Measurements from ENCODE around the gene GYPB.
"Not testable (repeated sequence)": the region's sequence is repeated elsewhere in the genome, so short reads cannot be mapped to it uniquely, and the experiment has no call there.

DNA sequence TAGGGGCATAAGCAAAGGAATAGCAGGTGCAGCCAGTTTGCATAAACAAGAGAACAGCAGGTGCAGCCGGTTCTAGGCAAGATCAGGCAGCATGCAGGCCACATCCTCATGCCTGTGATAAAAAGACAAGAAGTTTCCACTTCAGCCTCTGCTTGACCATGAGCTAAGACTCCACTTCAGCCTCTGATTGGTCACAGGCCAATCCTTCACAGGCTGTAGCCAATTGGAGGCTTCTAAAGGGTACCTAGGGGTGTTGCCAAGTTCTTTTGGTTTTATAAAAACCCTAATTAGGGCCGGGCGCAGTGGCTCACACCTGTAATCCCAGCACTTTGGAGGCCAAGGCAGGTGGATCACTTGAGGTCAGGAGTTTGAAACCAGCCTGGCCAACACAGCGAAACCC lies 23.0 kb downstream of the GYPB start:
- TF ChIP-seq, protein P1, sequence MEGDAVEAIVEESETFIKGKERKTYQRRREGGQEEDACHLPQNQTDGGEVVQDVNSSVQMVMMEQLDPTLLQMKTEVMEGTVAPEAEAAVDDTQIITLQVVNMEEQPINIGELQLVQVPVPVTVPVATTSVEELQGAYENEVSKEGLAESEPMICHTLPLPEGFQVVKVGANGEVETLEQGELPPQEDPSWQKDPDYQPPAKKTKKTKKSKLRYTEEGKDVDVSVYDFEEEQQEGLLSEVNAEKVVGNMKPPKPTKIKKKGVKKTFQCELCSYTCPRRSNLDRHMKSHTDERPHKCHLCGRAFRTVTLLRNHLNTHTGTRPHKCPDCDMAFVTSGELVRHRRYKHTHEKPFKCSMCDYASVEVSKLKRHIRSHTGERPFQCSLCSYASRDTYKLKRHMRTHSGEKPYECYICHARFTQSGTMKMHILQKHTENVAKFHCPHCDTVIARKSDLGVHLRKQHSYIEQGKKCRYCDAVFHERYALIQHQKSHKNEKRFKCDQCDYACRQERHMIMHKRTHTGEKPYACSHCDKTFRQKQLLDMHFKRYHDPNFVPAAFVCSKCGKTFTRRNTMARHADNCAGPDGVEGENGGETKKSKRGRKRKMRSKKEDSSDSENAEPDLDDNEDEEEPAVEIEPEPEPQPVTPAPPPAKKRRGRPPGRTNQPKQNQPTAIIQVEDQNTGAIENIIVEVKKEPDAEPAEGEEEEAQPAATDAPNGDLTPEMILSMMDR (IDR thresholded peaks at IDR 0.05) = not testable (repeated sequence)
- TF ChIP-seq EZH2phosphoT487, EZH2 (IDR thresholded peaks at IDR 0.05): not testable (repeated sequence)
